MG63 (cell line): Measurements from ENCODE around the gene MYO7B. TPM values are rescaled to one million over a fixed set of nuclear protein-coding genes. Genes with fewer than 3 reads are reported as not detected.
"Not testable (repeated sequence)": the region's sequence is repeated elsewhere in the genome, so short reads cannot be mapped to it uniquely, and the experiment has no call there.

Experiments used
- DNase-seq: peaks from one replicate; pipeline ENCODE4 v3.0.0-alpha.2; 2020
- H3K27me3 ChIP-seq: fragments of 250-450 bp; sonication (Bioruptor Pico); 2 replicates; pipeline ENCODE4 v1.5.1; 2020; ENCODE audit warnings: mild to moderate bottlenecking, moderate library complexity
- H3K36me3 ChIP-seq: fragments of 250-450 bp; sonication (Bioruptor Pico); 2 replicates; pipeline ENCODE4 v1.5.1; 2020; ENCODE audit warnings: mild to moderate bottlenecking, moderate library complexity
- H3K4me3 ChIP-seq: fragments of 250-450 bp; sonication (Bioruptor Pico); 2 replicates; pipeline ENCODE4 v1.5.1; 2020; ENCODE audit warnings: mild to moderate bottlenecking, moderate library complexity
- H3K9me3 ChIP-seq: fragments of 250-450 bp; sonication (Bioruptor Pico); 2 replicates; pipeline ENCODE4 v1.5.1; 2020; ENCODE audit warnings: mild to moderate bottlenecking, moderate library complexity
- total RNA-seq: library from RNA; depleted of rRNA; stranded (reverse); fragments of >200 nt; shearing (Covaris generic); gene quantifications from 2 replicates; pipeline ENCODE4 v1.2.3, GENCODE V29; 2014; ENCODE audit warnings: low replicate concordance

The MYO7B gene
- total RNA-seq, 1 experiment from 2014 or later: 0.89 TPM

DNA sequence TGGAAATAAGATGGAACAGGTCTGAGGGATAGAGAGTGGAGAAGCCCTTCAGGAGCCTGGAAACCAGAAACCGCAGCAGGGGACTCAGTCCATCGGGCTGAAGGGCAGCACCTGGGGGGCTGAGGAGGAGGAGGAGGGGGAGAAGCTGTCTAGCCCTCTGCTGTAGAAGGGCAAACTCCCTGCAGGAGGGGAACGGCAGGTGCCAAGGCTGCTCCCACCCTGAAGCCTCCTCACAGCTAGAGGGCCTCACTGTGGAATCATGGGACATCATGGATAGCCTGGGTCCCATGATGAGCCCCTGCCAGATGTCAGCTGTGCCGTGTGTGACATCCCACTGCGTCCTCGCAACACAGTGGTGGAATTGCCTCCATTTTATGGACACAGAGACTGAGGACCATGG lies 435 bp downstream of the MYO7B start:
- no peaks in the 10 kb centered on the region for H3K9me3 ChIP-seq
- no peaks in the 10 kb centered on the region for H3K27me3 ChIP-seq
- no peaks in the 10 kb centered on the region for H3K36me3 ChIP-seq
- no peak for DNase-seq
- H3K4me3 ChIP-seq: no peak overlapping the region

DNA sequence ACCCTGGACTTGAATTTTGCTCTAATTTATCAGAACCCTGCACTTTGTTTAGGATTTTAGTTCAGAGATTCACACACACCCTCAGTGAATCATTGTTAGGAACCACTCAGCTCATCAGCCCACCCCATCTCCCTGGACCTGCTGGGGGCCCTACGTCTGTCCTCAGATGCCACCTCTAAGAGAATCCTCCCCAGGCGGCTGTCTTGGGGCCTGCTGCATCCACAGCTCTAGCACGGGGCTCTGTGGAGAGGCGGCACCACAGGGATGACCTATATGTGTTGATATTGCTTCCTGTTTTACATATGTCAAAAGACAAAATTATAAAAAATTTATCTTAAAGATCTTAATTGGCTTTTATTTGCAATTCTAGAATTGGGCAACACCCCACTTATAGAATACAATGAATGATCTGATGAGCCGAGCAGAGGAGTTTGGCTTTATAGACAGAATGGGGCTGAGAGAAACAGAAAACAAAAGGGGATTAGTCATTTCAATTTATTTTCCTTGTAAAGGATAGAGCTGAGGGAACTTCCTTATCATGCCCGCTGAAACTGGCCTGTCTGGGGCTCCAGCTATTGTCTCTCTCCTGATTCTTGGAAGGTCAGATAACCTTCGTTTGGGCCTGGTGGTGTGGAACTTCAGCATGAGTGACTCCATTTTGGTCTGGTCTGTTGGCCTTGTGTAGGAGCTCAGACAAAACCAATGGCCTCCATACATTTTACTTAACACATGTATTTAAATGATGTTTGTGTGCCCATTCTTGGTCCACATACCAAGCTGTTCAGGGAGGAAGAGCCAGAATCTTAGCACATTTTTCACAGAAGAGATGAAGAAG lies 1.4 kb downstream of the MYO7B start:
- H3K27me3 ChIP-seq: no peaks in the 10 kb centered on the region
- no peak for DNase-seq
- no peaks in the 10 kb centered on the region for H3K9me3 ChIP-seq
- H3K4me3 ChIP-seq: no peak overlapping the region
- no peaks in the 10 kb centered on the region for H3K36me3 ChIP-seq

DNA sequence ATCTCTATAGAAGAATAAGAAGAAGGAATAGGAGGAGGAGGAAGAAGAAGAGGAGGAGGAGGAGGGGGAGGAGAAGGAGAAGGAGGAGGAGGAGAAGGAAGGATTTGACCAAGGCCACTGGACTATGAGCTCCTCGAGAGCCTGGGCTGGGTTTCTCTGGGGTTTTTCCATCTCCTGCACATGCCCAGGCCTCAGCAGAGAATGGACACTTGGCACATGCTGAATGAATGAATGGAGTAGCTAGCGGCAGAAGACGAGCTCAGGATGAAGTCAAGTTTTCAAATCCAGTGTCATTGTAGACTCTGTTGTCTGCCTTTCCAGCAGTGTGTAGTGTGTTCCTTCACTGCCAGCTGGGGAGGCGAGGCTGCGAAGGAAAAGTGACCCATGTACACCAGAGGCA lies 2.2 kb downstream of the MYO7B start:
- Histone ChIP-seq H3K36me3 (no peaks in the 10 kb centered on the region), H3K27me3 (no peaks in the 10 kb centered on the region), H3K4me3 (no peak overlapping the region), H3K9me3 (no peaks in the 10 kb centered on the region)
- DNase-seq: no peak

DNA sequence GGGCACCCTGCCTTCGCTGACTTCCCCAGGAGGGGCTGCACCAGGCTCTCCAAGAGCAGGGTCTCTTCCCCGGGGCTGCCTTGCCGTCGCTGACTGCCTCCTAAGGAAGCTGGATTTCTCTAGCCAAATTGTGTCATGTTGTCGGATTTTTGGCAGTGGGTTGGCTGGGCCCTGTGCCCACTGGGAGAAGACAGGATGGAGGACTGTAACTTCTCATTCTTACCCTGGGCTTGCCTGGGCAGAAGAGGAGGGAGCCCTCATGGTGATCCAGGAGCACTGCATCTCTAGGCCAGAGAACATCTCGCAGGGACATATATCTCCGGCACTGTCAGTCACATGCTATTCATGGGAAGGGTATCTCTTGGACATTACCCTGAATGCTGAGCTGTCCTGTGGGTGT lies 6.3 kb downstream of the MYO7B start:
- peak; percentile 86 for DNase-seq
- no peaks in the 10 kb centered on the region for H3K36me3 ChIP-seq
- no peaks in the 10 kb centered on the region for H3K9me3 ChIP-seq
- no peaks in the 10 kb centered on the region for H3K27me3 ChIP-seq
- no peak overlapping the region for H3K4me3 ChIP-seq

DNA sequence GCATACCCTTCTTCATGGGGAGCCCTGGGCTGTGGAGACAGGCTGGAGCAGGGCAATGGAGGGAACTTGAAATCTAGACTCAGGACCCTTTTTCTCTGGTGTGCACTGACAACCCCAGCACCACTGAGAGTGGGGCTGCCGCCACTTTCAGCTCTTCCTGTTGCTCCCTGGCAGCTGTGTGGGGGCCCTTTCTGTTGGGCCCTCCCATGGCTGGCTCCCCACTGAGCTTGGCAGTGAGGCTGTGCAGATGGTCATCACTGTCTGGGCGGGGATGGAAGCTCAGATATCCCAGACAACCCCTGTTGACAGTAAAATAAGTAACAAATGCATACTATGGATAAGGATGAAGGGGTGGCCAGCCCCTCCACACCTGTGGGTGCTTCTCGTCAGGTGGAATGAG lies 6.7 kb downstream of the MYO7B start:
- no peak overlapping the region for H3K4me3 ChIP-seq
- peak; percentile 48 for DNase-seq
- no peaks in the 10 kb centered on the region for H3K27me3 ChIP-seq
- H3K9me3 ChIP-seq: no peaks in the 10 kb centered on the region
- H3K36me3 ChIP-seq: no peaks in the 10 kb centered on the region

DNA sequence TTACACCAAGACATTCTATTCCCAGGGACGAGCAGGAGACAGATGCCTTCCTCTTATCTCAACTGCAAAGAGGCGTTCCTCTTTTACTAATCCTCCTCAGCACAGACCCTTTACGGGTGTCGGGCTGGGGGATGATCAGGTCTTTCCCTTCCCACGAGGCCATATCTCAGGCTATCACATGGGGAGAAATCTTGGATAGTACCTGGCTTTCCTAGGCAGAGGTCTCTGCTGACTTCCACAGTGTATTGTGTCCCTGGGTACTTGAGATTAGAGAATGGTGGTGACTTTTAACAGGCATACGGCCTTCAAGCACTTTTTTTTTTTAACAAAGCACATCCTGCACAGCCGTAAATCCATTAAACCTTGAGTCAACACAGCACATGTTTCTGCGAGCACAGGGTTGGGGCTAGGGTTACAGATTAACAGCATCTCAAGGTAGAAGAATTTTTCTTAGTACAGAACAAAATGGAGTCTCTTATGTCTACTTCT lies 7.6 kb downstream of the MYO7B start:
- H3K9me3 ChIP-seq, DNase-seq, H3K36me3 ChIP-seq, H3K27me3 ChIP-seq, H3K4me3 ChIP-seq: not testable (repeated sequence)

DNA sequence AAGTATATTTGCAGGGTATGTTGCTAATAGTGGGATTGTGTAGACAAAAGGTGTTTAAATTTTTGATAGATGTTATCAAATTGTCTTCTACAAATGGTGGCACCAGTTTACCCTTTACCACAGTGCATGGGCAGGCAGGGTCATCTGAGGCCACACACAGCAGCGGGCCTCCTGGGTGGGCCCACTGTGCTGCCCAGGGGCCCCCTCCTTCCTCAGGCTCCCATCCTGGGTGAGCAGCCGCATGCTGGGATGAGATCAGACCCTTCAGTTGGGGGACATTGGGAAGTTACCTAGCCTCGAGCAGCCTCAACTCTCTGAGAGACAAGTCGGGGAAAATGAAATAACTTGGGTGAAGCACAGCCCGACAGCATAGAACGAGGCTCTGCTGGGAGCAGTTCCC lies 9.7 kb downstream of the MYO7B start:
- H3K4me3 ChIP-seq: no peak overlapping the region
- DNase-seq: no peak
- H3K9me3 ChIP-seq: no peaks in the 10 kb centered on the region
- no peaks in the 10 kb centered on the region for H3K36me3 ChIP-seq
- H3K27me3 ChIP-seq: no peaks in the 10 kb centered on the region

DNA sequence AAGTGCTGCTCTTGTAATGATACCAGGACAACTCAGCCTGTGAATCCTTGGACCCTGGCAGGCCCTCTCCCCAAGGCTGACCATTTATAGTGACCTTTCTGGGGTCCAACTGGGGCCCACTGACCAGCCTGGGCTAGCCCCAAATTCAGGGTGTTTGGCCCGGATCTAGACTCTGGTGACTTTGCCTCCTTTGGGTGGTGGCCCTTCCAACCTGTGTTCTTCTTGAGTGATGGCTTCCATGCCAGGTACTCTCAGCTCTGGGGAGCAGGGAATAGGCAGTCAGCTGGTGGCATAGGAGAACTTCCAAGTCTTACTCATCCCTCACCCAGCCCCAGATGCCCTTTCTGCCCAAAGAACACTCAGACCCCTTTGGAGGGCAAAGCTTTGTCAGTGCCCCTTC lies 10.3 kb downstream of the MYO7B start:
- H3K36me3 ChIP-seq: no peaks in the 10 kb centered on the region
- no peaks in the 10 kb centered on the region for H3K9me3 ChIP-seq
- H3K4me3 ChIP-seq: no peak overlapping the region
- DNase-seq: no peak
- H3K27me3 ChIP-seq: no peaks in the 10 kb centered on the region

DNA sequence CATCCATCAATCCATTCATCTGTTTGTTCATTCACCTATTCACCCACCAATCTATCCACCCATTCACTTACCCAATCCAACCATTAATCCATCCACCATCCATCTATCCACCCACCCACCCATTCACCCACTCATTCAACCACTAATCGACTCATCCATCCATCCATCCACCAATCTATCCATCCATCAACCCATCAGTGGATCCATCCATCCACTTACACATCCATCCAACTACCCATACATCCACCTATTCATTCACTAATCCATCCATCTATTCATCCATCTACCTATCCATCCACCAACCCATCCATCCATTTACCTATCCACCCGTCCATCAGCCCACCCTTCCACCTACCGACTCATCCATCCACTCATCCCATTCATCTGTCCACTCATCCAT lies 11.3 kb downstream of the MYO7B start:
- H3K9me3 ChIP-seq: no peaks in the 10 kb centered on the region
- DNase-seq: no peak
- H3K27me3 ChIP-seq: no peaks in the 10 kb centered on the region
- H3K36me3 ChIP-seq: no peaks in the 10 kb centered on the region
- no peak overlapping the region for H3K4me3 ChIP-seq

DNA sequence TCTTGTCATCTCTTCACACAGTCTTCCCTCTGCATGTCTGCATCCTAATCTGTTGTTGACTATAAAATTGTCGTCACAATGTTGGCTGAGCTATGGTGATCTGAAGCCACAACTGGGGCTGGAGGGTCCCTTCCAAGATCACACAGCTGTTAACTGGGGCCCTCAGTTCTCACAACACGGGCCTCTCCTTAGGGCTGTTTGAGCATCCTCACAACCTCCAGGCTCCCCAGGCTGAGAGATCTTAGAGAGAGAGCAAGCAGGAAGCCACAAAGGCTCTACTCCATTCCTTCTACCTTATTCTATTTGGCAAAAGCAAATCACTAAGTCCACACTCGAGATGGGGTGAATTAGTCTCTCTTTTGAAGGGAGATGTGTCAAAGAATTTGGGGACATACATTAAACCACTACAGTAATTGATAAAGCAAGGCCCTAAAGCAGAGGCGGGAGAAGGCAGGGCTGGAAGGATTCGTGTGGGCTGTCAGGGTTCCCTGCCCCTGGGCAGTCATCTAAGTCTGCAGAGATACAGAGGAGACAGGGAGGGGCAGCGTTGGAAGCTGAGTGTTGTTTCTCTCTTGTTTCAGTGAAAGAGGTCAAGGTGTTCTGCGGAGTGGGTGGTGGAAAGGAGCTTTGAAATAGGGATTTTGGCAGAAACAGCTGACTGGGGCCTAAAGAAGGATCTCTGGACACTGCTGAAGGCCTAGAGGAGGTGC lies 15.9 kb downstream of the MYO7B start:
- Histone ChIP-seq H3K4me3 (no peak overlapping the region), H3K36me3 (no peaks in the 10 kb centered on the region), H3K27me3 (no peaks in the 10 kb centered on the region), H3K9me3 (no peaks in the 10 kb centered on the region)
- no peak for DNase-seq

DNA sequence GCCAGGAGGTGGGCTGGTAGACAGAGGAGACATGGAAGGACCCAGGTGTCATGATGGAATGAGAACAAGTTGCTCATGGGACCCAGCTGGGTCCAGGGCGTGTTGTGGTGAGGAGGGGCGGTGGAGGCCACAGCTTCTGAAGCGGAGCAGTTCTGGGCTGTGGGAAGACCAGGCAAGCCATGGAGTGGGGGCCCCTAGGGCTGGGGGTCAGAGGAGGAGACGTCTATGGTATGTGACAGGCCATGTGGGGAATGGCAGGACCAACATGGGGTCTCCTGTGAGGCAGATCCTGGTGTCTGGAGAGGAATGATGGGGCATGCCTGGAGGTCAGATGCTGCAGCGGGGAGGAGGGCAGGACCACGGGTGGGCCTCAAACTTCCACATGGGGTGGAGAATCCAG lies 16.9 kb downstream of the MYO7B start:
- DNase-seq: no peak
- Histone ChIP-seq H3K9me3 (0 out of 2 replicates have a peak, but pooled peaks cover 3% of the 10 kb centered on the region), H3K4me3 (no peak overlapping the region), H3K36me3 (no peaks in the 10 kb centered on the region), H3K27me3 (no peaks in the 10 kb centered on the region)

DNA sequence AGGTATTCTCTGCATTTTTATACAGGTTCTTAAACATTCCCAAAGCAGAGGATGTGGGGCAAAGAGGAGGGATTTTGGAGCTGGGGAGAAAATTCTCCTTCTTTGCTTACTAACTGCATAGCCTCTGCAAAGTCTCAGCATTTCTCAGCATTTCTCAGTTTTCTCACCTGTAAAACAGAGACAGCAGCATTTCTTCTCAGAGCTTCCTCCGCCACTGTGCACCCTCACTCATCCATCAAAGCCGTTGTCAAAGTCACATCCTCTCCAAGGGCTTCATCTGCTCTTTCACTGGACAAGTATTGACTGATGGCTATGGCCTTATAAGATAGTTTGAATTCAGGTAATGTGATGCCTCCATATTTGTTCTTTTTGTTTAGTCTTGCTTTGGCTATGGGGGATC lies 17.4 kb downstream of the MYO7B start:
- Histone ChIP-seq H3K27me3 (no peaks in the 10 kb centered on the region), H3K36me3 (no peaks in the 10 kb centered on the region), H3K4me3 (no peak overlapping the region), H3K9me3 (0 out of 2 replicates have a peak, but pooled peaks cover 4% of the 10 kb centered on the region)
- DNase-seq: no peak

DNA sequence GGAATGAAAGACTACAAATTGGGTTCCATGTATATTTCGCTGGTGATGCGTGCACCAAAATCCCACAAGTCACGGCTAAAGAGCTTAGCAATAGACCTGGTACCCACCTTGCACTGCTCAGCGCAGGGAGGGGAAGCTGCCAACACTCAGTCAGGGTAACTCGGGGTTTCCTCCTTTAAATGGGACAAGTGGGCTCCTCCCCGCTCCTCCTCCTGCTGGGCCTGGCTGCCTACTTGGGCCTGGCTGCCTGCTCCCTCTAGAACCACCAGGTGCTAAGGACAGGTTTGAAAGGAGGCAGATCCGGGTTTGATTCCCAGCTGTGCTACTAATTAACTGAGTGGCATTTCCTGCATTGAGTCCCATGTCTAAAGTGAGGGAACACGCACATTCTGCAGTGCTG lies 23.4 kb downstream of the MYO7B start:
- DNase-seq: no peak
- H3K9me3 ChIP-seq: 0 out of 2 replicates have a peak, but pooled peaks cover 4% of the 10 kb centered on the region

DNA sequence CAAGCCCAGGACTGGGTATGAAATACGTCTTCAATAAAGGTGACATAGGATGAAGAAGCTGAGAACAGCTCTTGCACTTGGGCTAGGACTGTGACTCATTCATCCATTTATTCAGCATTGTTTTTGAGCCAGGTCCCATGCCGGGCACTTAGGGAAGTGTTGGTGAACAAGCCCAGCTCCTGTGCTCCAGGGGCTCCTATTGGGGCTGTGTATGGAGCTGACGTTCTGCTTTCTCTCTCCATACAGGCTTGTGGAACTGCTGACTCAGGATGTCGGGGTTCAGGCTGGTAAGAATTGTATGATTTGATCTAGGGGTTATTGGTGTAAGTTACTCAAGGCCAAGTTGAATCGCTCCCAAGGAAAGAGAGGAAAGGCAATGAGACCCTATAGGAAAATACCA lies 24.0 kb downstream of the MYO7B start:
- no peak overlapping the region for H3K4me3 ChIP-seq
- peak; percentile 58 for DNase-seq

More for the DNA sequence above, 23.4 kb downstream of the MYO7B start:
- Histone ChIP-seq H3K4me3 (no peak overlapping the region), H3K27me3 (no peaks in the 10 kb centered on the region), H3K36me3 (no peaks in the 10 kb centered on the region)

DNA sequence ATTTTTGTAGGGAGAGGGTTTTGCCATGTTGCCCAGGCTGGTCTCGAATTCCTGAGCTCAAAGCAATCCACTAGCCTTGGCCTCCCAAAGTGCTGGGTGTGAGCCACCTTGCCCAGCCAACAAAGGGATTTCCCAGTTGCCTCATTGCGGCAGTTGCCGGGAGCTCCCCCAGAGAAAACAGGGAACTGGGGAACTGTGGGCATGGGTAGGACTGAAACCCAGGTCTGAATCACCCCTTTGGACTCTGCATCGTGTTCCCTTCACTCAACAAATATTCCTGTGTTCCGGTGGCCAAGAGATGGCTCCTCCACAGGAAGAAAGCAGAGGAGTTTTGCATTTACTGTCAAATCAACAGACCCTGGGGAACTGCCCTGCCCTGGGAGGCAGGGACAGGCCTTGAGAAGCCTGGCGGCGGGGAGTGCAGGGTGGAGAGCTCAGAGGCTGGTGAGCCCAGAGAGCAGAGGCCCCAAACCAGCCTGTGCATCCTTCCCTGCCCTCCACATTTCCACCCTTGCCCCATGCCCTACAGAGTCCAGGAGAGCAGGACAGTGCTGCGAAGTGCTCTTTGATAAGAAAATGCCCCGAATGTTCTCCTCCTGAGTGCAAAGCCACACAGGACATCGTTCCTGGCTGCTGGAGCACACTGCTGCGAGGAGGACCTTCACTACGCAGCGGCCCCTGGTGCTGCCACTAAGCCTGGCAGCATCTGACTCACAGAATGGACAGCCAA lies 24.9 kb downstream of the MYO7B start:
- Histone ChIP-seq H3K4me3 (no peak overlapping the region), H3K36me3 (no peaks in the 10 kb centered on the region), H3K27me3 (no peaks in the 10 kb centered on the region), H3K9me3 (0 out of 2 replicates have a peak, but pooled peaks cover 4% of the 10 kb centered on the region)
- peak; percentile 90 for DNase-seq

More for the DNA sequence above, 24.0 kb downstream of the MYO7B start:
- Histone ChIP-seq H3K36me3 (no peaks in the 10 kb centered on the region), H3K27me3 (no peaks in the 10 kb centered on the region), H3K9me3 (0 out of 2 replicates have a peak, but pooled peaks cover 4% of the 10 kb centered on the region)

DNA sequence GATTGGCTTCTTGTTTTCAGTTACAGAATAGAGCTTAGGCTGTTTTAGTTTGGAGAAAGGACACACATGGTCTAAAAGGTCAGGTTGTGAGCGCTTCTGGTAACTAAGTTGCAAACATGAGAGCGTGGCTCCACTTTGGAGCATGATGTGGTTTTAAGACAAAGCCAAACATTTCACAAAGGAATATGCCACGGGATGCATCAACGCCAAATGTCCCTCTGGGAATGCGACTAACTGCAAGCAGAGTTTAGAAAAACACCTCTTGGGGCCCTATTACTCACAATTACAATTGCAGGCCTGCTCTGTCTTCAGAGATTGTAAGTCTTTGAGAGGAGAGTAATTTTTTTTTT lies 25.4 kb downstream of the MYO7B start:
- DNase-seq: no peak
- 0 out of 2 replicates have a peak, but pooled peaks cover 4% of the 10 kb centered on the region for H3K9me3 ChIP-seq
- no peaks in the 10 kb centered on the region for H3K36me3 ChIP-seq
- no peaks in the 10 kb centered on the region for H3K27me3 ChIP-seq
- H3K4me3 ChIP-seq: no peak overlapping the region

DNA sequence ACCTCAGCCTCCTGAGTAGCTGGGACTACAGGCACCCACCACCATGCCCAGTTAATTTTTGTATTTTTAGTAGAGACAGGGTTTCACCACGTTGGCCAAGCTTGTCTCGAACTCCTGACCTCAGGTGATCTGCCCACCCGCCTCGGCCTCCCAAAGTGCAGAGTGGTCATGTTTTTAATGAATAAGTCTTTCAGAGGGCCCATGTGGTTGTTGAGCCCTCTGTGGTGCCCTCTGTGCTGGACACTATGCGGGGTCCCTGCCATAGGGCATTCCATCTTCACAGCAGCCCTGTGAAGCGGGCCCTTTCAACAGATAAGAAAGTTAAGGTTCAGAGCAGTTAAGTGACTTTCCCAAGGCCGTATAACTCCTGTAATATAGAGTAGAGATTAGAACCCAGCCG lies 25.9 kb downstream of the MYO7B start:
- Histone ChIP-seq H3K27me3 (no peaks in the 10 kb centered on the region), H3K36me3 (no peaks in the 10 kb centered on the region), H3K4me3 (no peak overlapping the region), H3K9me3 (0 out of 2 replicates have a peak, but pooled peaks cover 4% of the 10 kb centered on the region)
- no peak for DNase-seq
